Transverse colon (tissue), 4 donors: ENCODE data around the gene PRPF6. TPM values are rescaled to one million over a fixed set of nuclear protein-coding genes. Genes with fewer than 3 reads are reported as not detected.
A peak's percentile ranks its signal among the peaks of the same experiment; 100 is the strongest.

Experiments used
- DNase-seq: peaks from one replicate; pipeline ENCODE4 v3.0.0-alpha.2; 2019
- H3K27ac ChIP-seq, 4 donors: fragments of 200-600 bp; sonication (generic); 2 replicates each; pipeline ENCODE4 v1.5.1; 2016 to 2018; ENCODE audit warnings: inconsistent platforms in 4 of 4
- H3K27me3 ChIP-seq: fragments of 200-600 bp; sonication (generic); 2 replicates; pipeline ENCODE4 v1.5.1; 2017; ENCODE audit warnings: inconsistent platforms
- H3K36me3 ChIP-seq, 4 donors: fragments of 200-600 bp; sonication (generic); 2 replicates each; pipeline ENCODE4 v1.5.1; 2017 to 2019; ENCODE audit warnings: inconsistent platforms in 4 of 4
- H3K4me1 ChIP-seq, 4 donors: fragments of 200-600 bp; sonication (generic); 2 replicates each; pipeline ENCODE4 v1.5.1; 2017 to 2020; ENCODE audit warnings: inconsistent platforms in 4 of 4
- H3K4me3 ChIP-seq, 4 donors: fragments of 200-600 bp; sonication (generic); 1 replicate in 1 of 4; 2 replicates in 3 of 4; pipeline versions ENCODE4 v1.5.1 to v1.6.1; 2017 to 2019; ENCODE audit warnings: inconsistent platforms in 4 of 4
- H3K9me3 ChIP-seq, 2 donors: fragments of 200-600 bp; sonication (generic); 2 replicates each; pipeline ENCODE4 v1.5.1; 2017 to 2019; ENCODE audit warnings: inconsistent platforms in 2 of 2
- CTCF ChIP-seq, 5 experiments: fragments of 200-600 bp in 3 of 5; fragments of 450-650 bp in 2 of 5; sonication (generic) in 3 of 5; IDR thresholded peaks; 1 replicate in 2 of 5; 2 replicates in 3 of 5; pipeline ENCODE4 v1.5.1; 2016 to 2017; ENCODE audit warnings: antibody characterized with exemption in 5 of 5, inconsistent platforms in 3 of 5, mild to moderate bottlenecking in 2 of 5, moderate library complexity in 1 of 5
- EP300 ChIP-seq: sonication (generic); formaldehyde crosslinking; IDR thresholded peaks from one replicate; pipeline ENCODE4 v1.6.1; 2017; ENCODE audit warnings: antibody characterized with exemption, low read depth
- POLR2A ChIP-seq: fragments of 450-650 bp; IDR thresholded peaks from one replicate; pipeline ENCODE4 v1.6.1; 2016; ENCODE audit warnings: antibody characterized with exemption, mild to moderate bottlenecking, moderate library complexity
- POLR2AphosphoS5 ChIP-seq, 3 donors: sonication (generic); formaldehyde crosslinking; IDR thresholded peaks; one replicate each; pipeline ENCODE4 v1.6.1; 2016; ENCODE audit warnings: antibody characterized with exemption in 3 of 3
- WGBS, 2 donors: methylation state at CpG; one replicate each; pipeline ENCODE4 v1.1.5; 2018; ENCODE audit warnings: low coverage in 1 of 2; 5-methylcytosine and 5-hydroxymethylcytosine counted together
- in situ Hi-C, 4 donors: fragments of 200-750 bp; cut with MboI; loops; one replicate each; pipeline versions ENCODE4 v1.15.0 to v1.15.1; 2017; ENCODE audit warnings: low sequenced_read_pairs in 3 of 4, low pct_ligation_motif_present in 1 of 4, low pct_unique_long_range_greater_than_20kb in 1 of 4
- intact Hi-C: fragments of 100-400 bp; cut with DNase I; formaldehyde crosslinking; loops from one replicate; pipeline ENCODE4 v1.15.1; 2023; ENCODE audit warnings: low total_unique reads
- total RNA-seq, 4 donors: library from RNA; depleted of rRNA; stranded (reverse); fragments of >200 nt; gene quantifications; one replicate each; pipeline ENCODE4 v1.1.0, GENCODE V29; 2016

The PRPF6 gene
- total RNA-seq, 4 donors from 2014 or later: 29.2 to 55.7 (median 51.8) TPM

DNA sequence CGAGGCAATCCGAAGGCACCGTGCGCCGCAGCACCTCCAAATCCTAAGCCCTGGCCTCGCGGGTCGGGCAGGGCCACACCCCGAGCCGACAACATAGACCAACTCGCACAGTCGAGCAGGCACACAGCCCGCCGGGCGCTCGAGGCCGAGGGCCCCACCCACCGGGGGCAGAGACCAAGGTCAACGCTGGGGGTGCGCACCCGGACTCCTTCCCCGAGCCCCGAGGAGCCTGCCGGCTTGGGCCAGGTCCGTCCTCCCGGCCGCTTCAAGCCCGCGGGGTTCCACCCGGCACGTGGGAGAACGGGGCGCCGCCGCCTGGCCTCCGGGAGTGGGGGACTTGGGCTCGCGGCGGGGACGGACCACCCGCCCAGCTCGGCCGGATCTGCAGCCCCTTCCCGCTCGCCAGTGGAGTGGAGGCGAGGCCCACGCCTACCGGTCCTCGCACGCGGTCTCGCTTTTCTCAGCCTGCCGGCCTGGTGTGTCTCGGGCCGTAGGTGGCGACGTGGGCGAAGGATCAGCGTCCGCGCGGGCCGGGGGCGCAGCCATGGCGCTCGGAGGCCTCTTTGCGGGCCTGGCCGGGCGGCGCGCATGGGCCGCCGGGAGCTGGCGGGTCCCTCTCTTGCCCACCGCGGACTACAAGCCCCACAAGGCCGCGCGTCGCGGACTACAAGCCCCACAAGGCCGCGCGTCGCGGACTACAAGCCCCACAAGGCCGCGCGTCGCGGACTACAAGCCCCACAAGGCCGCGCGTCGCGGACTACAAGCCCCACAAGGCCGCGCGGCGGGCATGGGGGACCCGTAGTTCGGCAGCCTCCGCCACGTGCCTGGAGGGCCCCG, 24.9 kb upstream of the PRPF6 start, which contains the start of gene UCKL1:
UCKL1 (minus strand) TSS at position 590 of the 837 bp plus-strand sequence; CDS start at position 546, 44 bp downstream.
- intact Hi-C loops (no loop called here), in situ Hi-C loops (no loop called here)
- WGBS, 2 donors: 1% methylated on average over 71 of the region's 105 CpGs; no CpG with 5 or more reads in 1 of the 2 donors
- Histone ChIP-seq H3K9me3 (no peaks in the 10 kb centered on the region), H3K27me3 (no peaks in the 10 kb centered on the region), H3K36me3 (no peaks in the 10 kb centered on the region), H3K4me1 (peaks cover 38 to 59% (median 54%) of the 10 kb centered on the region in 4 donors), H3K4me3 (peak within 1 kb of the TSS; percentile 58 to 93 (median 87)), H3K27ac (peak within 1 kb of the TSS; percentile 94 to 97 (median 95))
- no peak for TF ChIP-seq CTCF (IDR thresholded peaks at IDR 0.05)
- peak; percentile 86 for TF ChIP-seq POLR2A
- TF ChIP-seq POLR2AphosphoS5 (IDR thresholded peaks at IDR 0.05): peak; percentile 41 to 92 (median 81)
- TF ChIP-seq EP300: no peak
- DNase-seq: peak; percentile 94

GRCh38 chr20:63956664-63957003, 24.3 kb upstream of the PRPF6 start:
- in situ Hi-C loops: no loop called here
- DNase-seq: no peak
- Histone ChIP-seq H3K9me3 (no peaks in the 10 kb centered on the region), H3K4me3 (peak overlapping the region; percentile 45 to 93 (median 72)), H3K27me3 (no peaks in the 10 kb centered on the region), H3K4me1 (peaks cover 34 to 54% (median 48%) of the 10 kb centered on the region in 4 donors), H3K36me3 (no peaks in the 10 kb centered on the region), H3K27ac (peak overlapping the region; percentile 89 to 97 (median 92))
- intact Hi-C loops: no loop called here
- no peak for TF ChIP-seq CTCF (IDR thresholded peaks at IDR 0.05)
- TF ChIP-seq EP300: no peak
- TF ChIP-seq POLR2A: no peak
- no peak for TF ChIP-seq POLR2AphosphoS5 (IDR thresholded peaks at IDR 0.05)
- 0% methylated on average over 14 to 15 of the region's 15 CpGs for WGBS, 2 donors

- in situ Hi-C loops (no loop called here), intact Hi-C loops (no loop called here)
- Histone ChIP-seq H3K27me3 (no peaks in the 10 kb centered on the region), H3K36me3 (no peaks in the 10 kb centered on the region), H3K4me1 (peaks cover 29 to 49% (median 43%) of the 10 kb centered on the region in 4 donors), H3K27ac (peak overlapping the region; percentile 89 to 97 (median 92)), H3K9me3 (no peaks in the 10 kb centered on the region), H3K4me3 (peak overlapping the region; percentile 45 to 93 (median 72))
- peak; percentile 87 for DNase-seq
- 0 to 2% methylated on average over 3 to 28 of the region's 28 CpGs for WGBS, 2 donors
- peak in 2 of 5 experiments; percentile 7 to 49 for TF ChIP-seq CTCF (IDR thresholded peaks at IDR 0.05)
- TF ChIP-seq POLR2AphosphoS5 (IDR thresholded peaks at IDR 0.05): peak; percentile 64 to 79 (median 67)
- peak; percentile 78 for TF ChIP-seq POLR2A
- TF ChIP-seq EP300: no peak
Observed at GRCh38 chr20:63957004-63957689, 23.8 kb upstream of the PRPF6 start.
